Coronary artery (tissue), 2 donors: ENCODE data around the gene ABCG1.

Source experiments
- DNase-seq: peaks from one replicate; pipeline ENCODE4 v3.0.0-alpha.2; 2017; ENCODE audit warnings: low spot score
- H3K27ac ChIP-seq, 2 donors: fragments of 200-600 bp; sonication (generic); one replicate each; pipeline ENCODE4 v1.5.1; 2016 to 2019
- H3K4me3 ChIP-seq: fragments of 200-600 bp; sonication (generic); 2 replicates; pipeline ENCODE4 v1.5.1; 2016; ENCODE audit warnings: mild to moderate bottlenecking, moderate library complexity
- TF ChIP-seq, protein P1 (sequence below): fragments of 200-600 bp; sonication (generic); IDR thresholded peaks from one replicate; pipeline ENCODE4 v1.5.1; 2019; ENCODE audit warnings: antibody characterized with exemption

The ABCG1 gene

DNA sequence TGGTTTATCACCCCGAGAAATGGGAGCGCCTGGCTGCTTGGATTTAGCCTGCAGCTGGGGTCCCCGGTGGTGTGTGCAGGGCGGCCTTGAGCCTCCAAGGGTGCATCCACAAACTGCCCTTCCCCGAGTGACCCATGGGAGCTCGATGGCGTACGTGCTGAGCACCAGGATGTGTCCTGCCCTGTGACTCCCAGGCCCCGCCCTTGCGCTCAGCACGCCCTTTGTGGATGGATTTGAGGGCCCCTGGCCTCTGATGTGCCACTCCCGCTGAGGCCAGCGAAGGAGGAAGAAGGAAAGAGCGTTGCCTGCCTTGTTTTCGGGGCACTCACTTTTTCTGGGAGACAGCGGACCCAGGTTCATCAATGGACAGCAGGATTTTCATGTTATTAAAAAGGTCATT is 98.0 kb downstream of the ABCG1 start:
- Histone ChIP-seq H3K27ac (no peak overlapping the region), H3K4me3 (no peak overlapping the region)
- DNase-seq = peak; percentile 58
- TF ChIP-seq, protein P1, sequence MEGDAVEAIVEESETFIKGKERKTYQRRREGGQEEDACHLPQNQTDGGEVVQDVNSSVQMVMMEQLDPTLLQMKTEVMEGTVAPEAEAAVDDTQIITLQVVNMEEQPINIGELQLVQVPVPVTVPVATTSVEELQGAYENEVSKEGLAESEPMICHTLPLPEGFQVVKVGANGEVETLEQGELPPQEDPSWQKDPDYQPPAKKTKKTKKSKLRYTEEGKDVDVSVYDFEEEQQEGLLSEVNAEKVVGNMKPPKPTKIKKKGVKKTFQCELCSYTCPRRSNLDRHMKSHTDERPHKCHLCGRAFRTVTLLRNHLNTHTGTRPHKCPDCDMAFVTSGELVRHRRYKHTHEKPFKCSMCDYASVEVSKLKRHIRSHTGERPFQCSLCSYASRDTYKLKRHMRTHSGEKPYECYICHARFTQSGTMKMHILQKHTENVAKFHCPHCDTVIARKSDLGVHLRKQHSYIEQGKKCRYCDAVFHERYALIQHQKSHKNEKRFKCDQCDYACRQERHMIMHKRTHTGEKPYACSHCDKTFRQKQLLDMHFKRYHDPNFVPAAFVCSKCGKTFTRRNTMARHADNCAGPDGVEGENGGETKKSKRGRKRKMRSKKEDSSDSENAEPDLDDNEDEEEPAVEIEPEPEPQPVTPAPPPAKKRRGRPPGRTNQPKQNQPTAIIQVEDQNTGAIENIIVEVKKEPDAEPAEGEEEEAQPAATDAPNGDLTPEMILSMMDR = no peak

DNA sequence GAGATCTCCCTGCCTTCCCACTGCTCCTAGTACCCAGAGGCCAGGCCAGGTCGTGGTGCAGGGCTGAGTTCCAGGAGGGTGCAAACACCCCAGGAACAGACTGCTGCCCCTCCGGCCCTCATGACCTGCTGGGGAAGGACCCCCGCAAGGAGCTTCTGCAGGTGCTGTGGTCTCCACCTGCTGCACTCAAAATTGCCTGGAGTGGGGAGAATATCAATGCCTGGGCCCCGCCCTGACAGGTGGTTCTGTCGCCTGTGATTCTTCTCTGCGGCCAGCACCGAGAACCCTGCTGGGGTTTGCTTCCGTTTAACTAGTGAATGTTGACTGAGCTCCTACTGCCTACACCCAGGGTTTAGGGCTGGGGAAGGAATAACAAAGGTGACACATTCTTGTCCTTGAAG is 98.4 kb downstream of the ABCG1 start:
- peak; percentile 33 for DNase-seq
- TF ChIP-seq, protein P1 = no peak
- Histone ChIP-seq H3K4me3 (no peak overlapping the region), H3K27ac (no peak overlapping the region)

DNA sequence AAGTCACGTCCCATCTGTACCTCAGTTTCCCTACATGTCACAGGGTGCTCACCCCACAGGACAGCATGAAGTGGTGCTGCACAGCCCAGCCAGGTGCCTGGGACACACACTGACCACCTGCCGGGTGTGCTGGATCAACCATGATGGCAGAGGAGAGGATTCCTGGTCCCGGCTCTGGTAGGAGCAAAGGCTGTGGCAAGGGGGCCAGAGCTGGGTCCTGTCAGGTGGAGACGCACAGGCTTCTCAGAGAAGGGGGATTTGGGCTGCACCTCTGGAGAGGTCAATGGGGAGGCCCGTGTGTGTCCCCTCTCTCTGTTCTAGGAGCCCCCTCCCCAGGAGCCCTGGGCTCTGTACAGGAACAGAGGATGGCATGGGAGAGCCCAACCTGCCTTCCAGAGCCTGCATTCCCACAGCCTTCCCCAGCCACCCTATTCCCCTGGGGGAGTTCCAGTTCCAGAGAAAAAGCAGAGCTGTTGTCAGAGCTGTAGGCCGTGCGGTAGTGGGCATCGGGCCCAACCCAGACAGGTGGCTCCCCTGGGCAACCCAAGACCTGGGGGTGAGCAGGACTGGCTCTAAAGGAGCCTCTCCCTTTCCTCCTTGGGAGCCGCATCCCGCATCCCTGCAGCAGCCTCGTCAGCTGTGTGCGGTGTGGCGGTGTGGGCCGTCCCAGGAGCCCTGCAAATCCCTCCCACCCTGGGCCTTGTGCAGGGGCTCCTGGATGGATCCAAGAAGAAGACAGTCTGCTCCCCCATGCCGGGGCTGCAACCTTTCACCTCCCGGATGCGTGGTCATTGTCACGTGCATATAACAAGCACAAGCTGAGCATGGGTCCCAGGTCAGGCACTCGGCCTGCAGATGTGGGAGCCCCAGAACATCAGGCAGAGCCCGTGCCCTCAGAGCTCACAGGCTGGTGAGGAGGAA is 99.1 kb downstream of the ABCG1 start:
- TF ChIP-seq, protein P1 = no peak
- Histone ChIP-seq H3K4me3 (no peak overlapping the region), H3K27ac (no peak overlapping the region)
- peak; percentile 71 for DNase-seq

DNA sequence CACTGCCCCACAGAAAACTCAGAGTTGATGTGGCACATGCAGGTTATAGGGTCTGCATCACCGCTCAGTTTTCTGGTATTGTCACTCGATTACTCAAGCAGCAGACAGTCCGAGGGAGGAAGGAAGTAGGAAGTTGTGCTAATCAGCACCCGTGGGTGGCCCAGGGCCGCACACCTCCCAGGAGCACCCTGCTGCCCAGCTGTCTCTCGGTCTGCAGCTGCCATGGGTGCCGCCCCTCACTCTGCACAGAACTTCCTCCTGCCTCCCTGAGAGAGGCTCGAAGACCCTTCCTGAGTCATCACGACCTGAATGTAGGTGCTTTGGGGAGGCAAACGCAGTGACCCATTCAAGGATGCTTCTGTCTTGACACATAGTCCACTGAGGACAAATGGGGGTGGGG is 100.4 kb downstream of the ABCG1 start:
- no peak overlapping the region for H3K27ac ChIP-seq

DNA sequence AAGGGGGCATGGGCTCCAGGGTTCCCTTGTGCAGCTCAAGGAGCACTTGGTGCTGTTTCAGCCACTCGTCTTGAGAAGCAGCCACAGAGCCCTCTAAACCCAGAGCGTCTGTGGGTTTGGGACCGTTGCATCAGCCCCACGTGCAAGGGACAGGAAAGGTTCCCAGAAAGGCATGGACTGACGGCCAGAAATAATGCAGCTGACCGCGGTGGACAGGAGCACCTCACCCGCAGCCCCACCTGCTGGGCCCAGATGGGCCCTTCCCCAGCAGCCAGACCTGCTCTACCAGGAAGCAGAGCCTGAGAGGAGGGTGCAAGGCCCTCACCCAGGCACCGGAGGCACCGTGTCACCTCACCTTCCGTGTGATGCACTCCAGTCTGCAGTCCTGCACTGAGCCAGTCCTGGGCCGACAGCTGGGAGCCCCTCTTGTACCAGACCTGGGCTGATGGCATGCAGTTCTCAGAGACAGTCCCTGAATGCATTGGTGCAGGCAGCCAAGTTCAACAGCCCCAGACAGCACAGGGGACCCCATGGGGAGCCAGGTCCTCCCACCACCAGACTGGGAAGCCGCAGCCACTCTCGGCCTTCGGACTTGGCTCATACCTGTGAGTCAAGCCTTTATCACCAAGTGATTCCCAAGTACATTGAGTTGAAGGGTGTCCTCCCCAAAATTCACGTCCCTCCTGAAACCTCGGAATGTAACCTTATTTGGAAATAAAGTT is 101.1 kb downstream of the ABCG1 start:
- TF ChIP-seq, protein P1 = no peak
- Histone ChIP-seq H3K4me3 (no peak overlapping the region), H3K27ac (no peak overlapping the region)
- DNase-seq = peak; percentile 67

More for the DNA sequence above, 100.4 kb downstream of the ABCG1 start:
- H3K4me3 ChIP-seq = no peak overlapping the region
- TF ChIP-seq, protein P1 = no peak
- DNase-seq = peak; percentile 69

DNA sequence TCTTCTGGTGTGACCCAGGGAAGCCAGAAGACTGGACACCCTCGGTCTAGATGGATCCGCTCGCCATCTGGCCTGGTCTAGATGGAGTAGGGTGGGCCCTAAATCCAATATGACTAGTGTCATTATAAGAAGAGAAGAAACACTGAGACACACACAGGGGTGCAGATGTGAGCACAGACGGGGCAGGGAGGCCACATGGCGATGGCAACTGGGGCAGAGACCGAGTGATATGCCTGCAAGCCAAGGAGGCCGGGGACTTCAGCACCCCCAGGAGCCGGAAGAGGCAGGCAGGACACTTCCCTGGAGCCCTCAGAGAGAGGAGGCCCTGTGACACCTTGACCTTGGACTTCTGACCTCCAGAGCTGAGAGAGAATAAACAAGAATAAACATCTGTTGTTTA is 101.9 kb downstream of the ABCG1 start:
- TF ChIP-seq, protein P1 = no peak
- DNase-seq = peak; percentile 38
- H3K4me3 ChIP-seq = no peak overlapping the region
- no peak overlapping the region for H3K27ac ChIP-seq
